Stomach (tissue), 9 donors: ENCODE data around the gene SESN1. TPM values are rescaled to one million over a fixed set of nuclear protein-coding genes. Genes with fewer than 3 reads are reported as not detected.

Source experiments
- DNase-seq, 2 donors: peaks; one replicate each; pipeline versions ENCODE4 v3.0.0 to v3.0.0-alpha.2; 2013 to 2019
- H3K27ac ChIP-seq, 5 donors: fragments of 200-600 bp in 4 of 5; sonication (generic) in 4 of 5; one replicate each; pipeline ENCODE4 v1.5.1; 2013 to 2019; ENCODE audit warnings: mild to moderate bottlenecking in 1 of 5, moderate library complexity in 1 of 5
- H3K27me3 ChIP-seq, 3 donors: fragments of 200-600 bp; sonication (generic); one replicate each; pipeline ENCODE4 v1.5.1; 2017 to 2019; ENCODE audit warnings: mixed run types in 1 of 3
- H3K36me3 ChIP-seq, 4 donors: fragments of 200-600 bp; sonication (generic); 1 replicate in 3 of 4; 2 replicates in 1 of 4; pipeline ENCODE4 v1.5.1; 2016 to 2019
- H3K4me1 ChIP-seq, 4 donors: fragments of 200-600 bp; sonication (generic); one replicate each; pipeline ENCODE4 v1.5.1; 2016 to 2019
- H3K4me3 ChIP-seq, 4 donors: fragments of 200-600 bp; sonication (generic) in 3 of 4; one replicate each; pipeline ENCODE4 v1.5.1; 2016 to 2019; ENCODE audit warnings: mild to moderate bottlenecking in 1 of 4
- H3K9me3 ChIP-seq, 4 donors: fragments of 200-600 bp; sonication (generic); one replicate each; pipeline ENCODE4 v1.5.1; 2016 to 2019
- CTCF ChIP-seq, 7 experiments: fragments of 450-650 bp in 4 of 7; fragments of 200-600 bp in 3 of 7; sonication (generic) in 3 of 7; IDR thresholded peaks; one replicate each; pipeline ENCODE4 v1.5.1; 2016 to 2019; ENCODE audit warnings: antibody characterized with exemption in 7 of 7, control low read depth in 2 of 7, mild to moderate bottlenecking in 1 of 7
- EP300 ChIP-seq: sonication (generic); formaldehyde crosslinking; IDR thresholded peaks from one replicate; pipeline ENCODE4 v1.6.1; 2017; ENCODE audit warnings: antibody characterized with exemption
- POLR2A ChIP-seq, 4 donors: fragments of 450-650 bp; IDR thresholded peaks; one replicate each; pipeline ENCODE4 v1.6.1; 2016; ENCODE audit warnings: antibody characterized with exemption in 4 of 4, control low read depth in 2 of 4, mild to moderate bottlenecking in 1 of 4, moderate library complexity in 1 of 4
- POLR2AphosphoS5 ChIP-seq, 3 donors: sonication (generic); formaldehyde crosslinking; IDR thresholded peaks; one replicate each; pipeline ENCODE4 v1.6.1; 2016; ENCODE audit warnings: antibody characterized with exemption in 3 of 3
- WGBS, 5 donors: extraction: QIAGEN DNeasy Blood & Tissue Kit in 3 of 5; methylation state at CpG; one replicate each; pipeline versions ENCODE4 v1.1.5 to v1.1.7; 2013 to 2018; 5-methylcytosine and 5-hydroxymethylcytosine counted together
- intact Hi-C: fragments of 100-400 bp; cut with DNase I; formaldehyde crosslinking; loops from one replicate; pipeline ENCODE4 v1.15.1; 2023; ENCODE audit warnings: low total_unique reads
- polyA plus RNA-seq, 3 donors: library from polyadenylated mRNA; stranded (reverse); fragments of 200-250 nt; gene quantifications; one replicate each; pipeline ENCODE4 v1.2.3, GENCODE V29; 2013
- total RNA-seq, 5 donors: library from RNA; depleted of rRNA; stranded (reverse); fragments of >200 nt; gene quantifications; one replicate each; pipeline versions ENCODE4 v1.1.0 to v1.2.3, GENCODE V29; 2014 to 2016
- donor health status: healthy with polysubstance abuse.
- donor health status: Bipolar disorder and iron deficiency.
- donor health status: healthy.

SESN1 gene
- total and polyA plus RNA-seq, 8 donors: 11.0 to 201 (median 33.3) TPM

GRCh38 chr6:109058620-109059019 lies 36.0 kb downstream of the SESN1 start:
- peak overlapping the region in 4 of 5 donors; percentile 42 to 79 (median 70) for H3K27ac ChIP-seq
- DNase-seq: no peak
- H3K9me3 ChIP-seq: no peaks in the 10 kb centered on the region
- 25 to 51% (median 43%) methylated on average over 2 of the region's 2 CpGs for WGBS, 5 donors
- H3K27me3 ChIP-seq: no peaks in the 10 kb centered on the region
- peaks cover 16 to 63% (median 36%) of the 10 kb centered on the region in 4 donors for H3K4me1 ChIP-seq
- no peak overlapping the region for H3K4me3 ChIP-seq
- H3K36me3 ChIP-seq: no peaks in the 10 kb centered on the region
- intact Hi-C loops: no loop called here
- TF ChIP-seq POLR2A (IDR thresholded peaks at IDR 0.05) (no peak), CTCF (IDR thresholded peaks at IDR 0.05) (no peak), POLR2AphosphoS5 (IDR thresholded peaks at IDR 0.05) (no peak), EP300 (no peak)

- Histone ChIP-seq H3K9me3 (no peaks in the 10 kb centered on the region), H3K27me3 (no peaks in the 10 kb centered on the region), H3K27ac (no peak overlapping the region), H3K36me3 (no peaks in the 10 kb centered on the region), H3K4me1 (peaks cover 10 to 65% (median 34%) of the 10 kb centered on the region in 4 donors), H3K4me3 (no peak overlapping the region)
- no peak for DNase-seq
- intact Hi-C loops: no loop called here
- no peak for TF ChIP-seq POLR2AphosphoS5 (IDR thresholded peaks at IDR 0.05)
- TF ChIP-seq CTCF (IDR thresholded peaks at IDR 0.05): no peak
- TF ChIP-seq POLR2A (IDR thresholded peaks at IDR 0.05): no peak
- TF ChIP-seq EP300: no peak
Measured at GRCh38 chr6:109056661-109057060, 38.0 kb downstream of the SESN1 start.

GRCh38 chr6:109055771-109056235 lies 38.8 kb downstream of the SESN1 start:
- intact Hi-C loops: no loop called here
- Histone ChIP-seq H3K9me3 (no peaks in the 10 kb centered on the region), H3K4me3 (no peak overlapping the region), H3K4me1 (peaks cover 10 to 69% (median 33%) of the 10 kb centered on the region in 4 donors), H3K27me3 (no peaks in the 10 kb centered on the region), H3K36me3 (no peaks in the 10 kb centered on the region), H3K27ac (peak overlapping the region in 2 of 5 donors; percentile 21 to 23)
- WGBS, 5 donors: 88 to 98% (median 88%) methylated on average over 1 of the region's 1 CpG
- TF ChIP-seq POLR2AphosphoS5 (IDR thresholded peaks at IDR 0.05): no peak
- TF ChIP-seq POLR2A (IDR thresholded peaks at IDR 0.05): no peak
- no peak for TF ChIP-seq CTCF (IDR thresholded peaks at IDR 0.05)
- no peak for DNase-seq

- intact Hi-C loops: no loop called here
- no peaks in the 10 kb centered on the region for H3K36me3 ChIP-seq
- H3K27ac ChIP-seq: no peak overlapping the region
- H3K9me3 ChIP-seq: no peaks in the 10 kb centered on the region
- WGBS, 5 donors: 79 to 97% (median 86%) methylated on average over 2 of the region's 2 CpGs
- H3K4me3 ChIP-seq: no peak overlapping the region
- DNase-seq: no peak
- TF ChIP-seq POLR2A (IDR thresholded peaks at IDR 0.05) (no peak), POLR2AphosphoS5 (IDR thresholded peaks at IDR 0.05) (no peak), EP300 (no peak), CTCF (IDR thresholded peaks at IDR 0.05) (no peak)
- H3K4me1 ChIP-seq: peaks cover 0 to 58% (median 22%) of the 10 kb centered on the region in 4 donors
- H3K27me3 ChIP-seq: no peaks in the 10 kb centered on the region
Measured at GRCh38 chr6:109053336-109053735, 41.3 kb downstream of the SESN1 start.
